NCI-H2081 treated with DMSO at 0.1 percent for 48 hours (cell line): ENCODE data around the gene DOCK9.

Source experiments
- DNase-seq: peaks from one replicate; lab custom pipeline; 2025; lab: John Stamatoyannopoulos, UW

DOCK9 gene

DNA sequence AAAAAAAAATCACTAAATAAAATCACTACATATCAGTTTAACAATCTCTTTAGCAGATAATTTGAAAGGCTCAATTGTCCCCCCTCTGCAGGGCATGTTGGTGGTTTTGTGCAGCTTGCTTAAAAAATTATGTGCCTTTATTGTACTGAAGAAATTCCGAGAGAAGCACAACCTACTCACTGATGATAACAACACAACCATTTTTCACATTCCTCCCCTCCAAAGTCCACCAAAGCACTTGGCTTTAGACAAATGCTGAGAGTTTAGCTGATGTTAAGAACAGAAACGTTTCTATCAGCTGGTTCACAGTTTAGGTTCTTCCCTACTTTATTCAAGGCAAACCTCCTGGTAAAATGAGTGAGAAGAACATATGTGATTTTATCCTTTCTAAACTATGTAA is 923 bp downstream of the DOCK9 start:
- DNase-seq = no peak

DNA sequence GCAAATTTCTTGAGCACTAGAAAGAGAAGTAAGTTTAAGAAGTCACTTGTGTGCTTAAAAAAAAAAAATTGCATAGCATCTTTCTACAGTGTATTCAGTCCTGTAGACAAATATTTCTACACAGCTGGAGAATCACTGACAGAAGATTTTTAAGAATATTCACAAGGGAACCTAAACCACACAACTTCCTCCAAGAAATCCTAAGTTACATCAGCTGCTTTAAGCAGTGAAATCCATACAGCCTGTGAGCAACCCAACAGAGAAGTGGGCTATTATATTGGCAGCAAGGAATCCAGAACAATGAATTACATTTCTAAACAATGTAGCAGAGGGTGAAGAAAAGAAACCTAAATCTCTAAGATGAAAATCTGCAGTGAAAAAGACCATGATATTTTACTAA is 1.5 kb downstream of the DOCK9 start:
- DNase-seq = no peak

DNA sequence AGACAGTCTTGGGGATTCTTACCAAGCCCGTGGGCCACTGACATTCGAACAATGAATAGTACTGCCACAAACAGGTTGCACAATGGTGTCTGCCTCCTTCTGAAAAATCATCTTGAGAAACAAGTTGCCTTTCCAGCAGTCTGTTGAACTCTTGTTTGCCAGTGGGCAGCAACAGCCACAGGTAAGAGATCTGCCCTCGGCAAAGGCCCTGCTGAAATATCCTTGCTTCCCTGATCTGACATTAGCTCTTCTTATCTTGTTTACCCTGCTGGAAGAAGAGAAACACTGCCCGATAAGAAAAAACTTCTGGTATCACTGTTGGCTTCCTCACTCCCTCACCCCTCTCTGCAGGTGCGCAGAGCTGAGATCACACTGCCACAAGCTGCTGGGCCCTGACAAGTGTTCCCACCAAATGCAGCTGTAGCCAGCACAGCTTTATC is 2.0 kb downstream of the DOCK9 start:
- no peak for DNase-seq

DNA sequence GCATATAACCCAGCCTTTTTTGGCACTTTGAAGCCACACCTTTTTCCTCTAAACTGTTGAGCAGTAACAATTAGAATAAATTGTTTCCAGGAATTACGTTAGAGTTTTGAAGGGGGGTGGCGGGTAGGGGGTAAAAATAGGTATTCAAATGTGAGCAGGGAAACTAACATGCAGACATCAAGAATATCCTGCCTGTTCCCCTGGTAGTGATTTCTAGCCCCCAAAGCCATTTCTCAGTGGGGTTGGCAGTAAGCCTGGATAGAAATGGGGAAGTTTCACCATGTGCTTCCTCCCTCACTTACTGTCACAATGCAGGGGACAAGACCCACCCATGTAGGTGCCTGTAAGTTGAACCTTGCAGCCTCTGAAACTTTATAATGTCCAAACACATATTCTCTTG is 3.8 kb downstream of the DOCK9 start:
- DNase-seq = no peak

DNA sequence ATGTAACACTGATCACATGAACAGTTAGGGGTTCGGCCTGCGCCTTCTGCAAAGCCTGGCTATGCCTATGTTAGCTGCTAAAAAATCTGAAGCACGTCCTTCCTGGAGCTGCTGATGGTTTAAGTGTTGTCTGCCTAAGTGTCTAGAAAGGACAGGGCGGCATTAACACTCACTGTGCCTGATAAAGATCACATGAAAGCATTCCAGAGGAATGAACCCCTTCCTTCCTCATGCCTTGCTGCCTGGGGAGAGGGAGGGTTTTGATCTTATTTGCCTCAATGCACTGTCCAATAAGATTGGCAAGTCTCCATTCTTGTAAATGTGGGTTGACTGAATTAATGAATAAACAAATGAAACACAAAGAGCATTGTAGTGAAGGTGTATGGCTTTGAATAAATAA is 5.2 kb downstream of the DOCK9 start:
- no peak for DNase-seq

DNA sequence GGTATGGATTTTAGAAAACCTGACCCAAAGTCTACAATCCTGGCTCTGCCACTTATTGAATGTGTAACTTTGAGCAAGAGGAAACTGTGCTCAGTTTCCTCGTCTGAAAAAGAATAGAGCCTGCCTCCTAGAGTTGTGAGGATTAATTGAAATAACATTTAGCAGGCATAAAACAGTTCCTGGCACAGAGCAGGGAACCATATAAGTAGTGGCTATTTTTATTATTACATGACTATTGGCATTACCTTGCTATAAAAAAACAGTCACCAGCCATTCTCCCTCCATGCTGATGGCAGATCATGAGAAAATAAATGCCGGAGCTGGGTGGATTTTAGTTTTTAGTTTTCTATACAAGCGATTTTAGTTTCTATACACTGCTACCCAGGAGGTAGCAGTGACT is 5.8 kb downstream of the DOCK9 start:
- no peak for DNase-seq

DNA sequence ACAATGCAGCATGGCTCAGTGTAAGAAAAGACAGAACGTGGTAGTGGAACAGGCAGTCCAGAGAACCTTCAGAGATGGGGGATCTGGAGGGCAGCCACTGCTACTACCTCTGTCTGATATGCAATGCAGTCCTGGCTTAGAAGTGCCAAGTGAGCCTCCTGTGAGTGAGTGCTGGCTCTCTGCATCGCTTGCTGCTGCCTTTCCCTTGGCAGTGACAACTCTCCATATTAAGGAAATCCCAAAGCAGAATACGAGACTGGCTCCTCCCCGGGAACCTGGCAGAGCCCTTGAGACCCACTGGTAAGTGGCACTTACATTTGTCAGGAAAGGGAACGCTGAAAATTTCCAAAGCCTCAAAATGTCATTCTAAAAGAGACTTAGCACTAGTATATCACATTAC is 7.5 kb downstream of the DOCK9 start:
- DNase-seq = no peak

DNA sequence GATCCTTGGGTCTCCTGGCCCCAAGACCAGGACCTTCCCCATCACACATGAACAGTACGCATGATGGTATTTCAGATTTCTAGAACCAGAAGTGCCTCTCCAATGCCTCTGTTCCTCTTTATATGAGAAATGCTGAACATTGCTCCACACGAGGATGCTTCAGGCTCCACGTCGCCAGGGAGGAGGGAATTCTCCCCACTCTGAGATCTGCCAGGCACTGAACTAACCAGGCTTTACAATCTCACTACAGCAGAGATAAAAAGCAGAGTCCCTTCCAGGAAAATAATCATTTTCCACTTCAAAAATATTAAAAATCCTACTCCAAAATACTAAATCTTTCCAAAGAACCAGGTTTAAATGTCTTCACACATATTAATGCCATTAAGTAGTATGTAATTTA is 10.4 kb downstream of the DOCK9 start:
- DNase-seq = no peak

DNA sequence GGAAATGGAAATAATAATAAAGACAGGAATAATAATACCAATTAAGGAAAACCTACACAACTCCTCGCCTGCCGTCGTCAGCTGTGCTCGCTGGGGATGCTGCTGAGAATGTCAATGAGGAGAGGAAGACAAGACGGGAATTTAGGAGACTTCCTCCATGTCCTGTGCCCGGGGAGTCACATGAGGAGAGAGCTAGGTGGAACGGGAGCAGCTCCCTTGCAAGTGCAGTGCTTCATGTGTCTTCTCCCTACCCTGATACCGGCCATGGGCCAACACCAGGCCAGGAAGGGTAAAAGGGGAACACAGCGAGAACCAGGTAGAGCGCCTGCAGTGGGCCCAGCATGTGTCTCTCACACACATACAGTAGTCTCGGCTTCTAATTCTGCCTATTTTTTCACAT is 11.8 kb downstream of the DOCK9 start:
- DNase-seq = no peak

DNA sequence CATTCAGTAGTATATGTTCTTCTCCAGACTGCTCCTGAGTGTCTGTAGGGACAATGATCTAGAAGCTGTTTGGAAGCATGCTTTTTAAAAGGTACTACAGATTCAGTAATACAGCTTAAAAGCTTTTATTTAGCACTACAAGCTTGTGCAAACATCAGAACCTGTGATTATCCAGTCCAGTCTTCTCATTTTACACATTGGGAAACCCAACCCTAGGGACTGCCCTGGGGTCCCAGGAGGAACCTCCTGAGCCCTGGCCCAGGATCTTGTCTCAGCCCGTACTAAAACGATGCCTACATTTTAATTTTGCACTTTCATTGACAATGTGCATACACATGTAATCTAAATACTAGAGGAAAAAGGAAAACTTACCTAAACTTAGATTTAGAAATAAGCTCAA is 12.5 kb downstream of the DOCK9 start:
- peak; percentile 77 for DNase-seq

DNA sequence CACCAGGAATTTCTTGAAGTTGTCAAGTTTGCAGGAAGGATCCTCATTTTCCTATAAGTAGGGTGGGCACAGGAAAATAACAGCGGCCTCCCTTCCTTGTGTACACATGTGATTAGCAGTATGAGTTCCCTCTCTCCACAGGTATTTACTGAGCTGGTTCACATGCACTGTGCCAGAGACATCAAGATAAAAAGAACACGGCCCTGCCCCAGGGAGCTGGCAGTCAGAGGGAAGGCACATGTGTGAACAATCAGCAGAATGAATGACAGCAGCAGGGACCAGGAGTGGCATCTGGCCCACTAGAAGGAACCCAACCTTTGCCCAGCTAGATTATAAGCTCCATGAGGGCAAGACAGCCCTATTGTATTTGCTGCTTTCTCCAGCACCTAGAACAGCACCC is 13.9 kb downstream of the DOCK9 start:
- DNase-seq = no peak

DNA sequence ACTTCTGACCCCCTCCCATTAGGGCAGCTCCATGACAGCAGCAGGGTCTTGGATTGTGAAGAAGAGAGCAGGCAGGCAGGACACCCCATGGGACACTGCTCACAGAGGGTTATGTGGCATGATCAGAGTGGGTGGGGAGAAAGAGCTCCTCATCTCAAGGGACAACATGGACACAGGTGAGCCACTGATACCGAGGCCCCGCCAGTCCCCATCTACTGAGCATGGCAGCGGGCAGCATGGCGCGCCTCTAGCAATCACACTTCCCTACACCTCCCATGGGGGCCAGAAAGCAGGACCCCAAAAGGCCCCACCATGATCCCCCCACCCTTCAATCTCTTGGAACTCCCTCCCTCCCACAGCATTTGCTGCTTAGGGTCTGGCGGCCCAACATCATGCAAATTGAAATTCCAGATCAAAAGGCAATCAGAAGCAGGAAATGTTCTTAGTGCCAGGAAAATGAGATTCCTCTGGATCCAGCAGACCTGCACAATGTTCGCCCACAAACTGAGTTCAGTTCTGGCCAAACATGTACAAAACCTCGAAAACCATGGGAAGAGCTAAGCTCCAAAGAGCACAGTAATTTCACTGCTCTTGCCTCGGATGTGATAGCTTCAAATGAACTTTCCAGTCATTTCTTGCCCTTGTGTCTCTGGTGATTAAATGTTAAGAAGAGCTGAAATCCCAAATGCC is 14.8 kb downstream of the DOCK9 start:
- DNase-seq = no peak

DNA sequence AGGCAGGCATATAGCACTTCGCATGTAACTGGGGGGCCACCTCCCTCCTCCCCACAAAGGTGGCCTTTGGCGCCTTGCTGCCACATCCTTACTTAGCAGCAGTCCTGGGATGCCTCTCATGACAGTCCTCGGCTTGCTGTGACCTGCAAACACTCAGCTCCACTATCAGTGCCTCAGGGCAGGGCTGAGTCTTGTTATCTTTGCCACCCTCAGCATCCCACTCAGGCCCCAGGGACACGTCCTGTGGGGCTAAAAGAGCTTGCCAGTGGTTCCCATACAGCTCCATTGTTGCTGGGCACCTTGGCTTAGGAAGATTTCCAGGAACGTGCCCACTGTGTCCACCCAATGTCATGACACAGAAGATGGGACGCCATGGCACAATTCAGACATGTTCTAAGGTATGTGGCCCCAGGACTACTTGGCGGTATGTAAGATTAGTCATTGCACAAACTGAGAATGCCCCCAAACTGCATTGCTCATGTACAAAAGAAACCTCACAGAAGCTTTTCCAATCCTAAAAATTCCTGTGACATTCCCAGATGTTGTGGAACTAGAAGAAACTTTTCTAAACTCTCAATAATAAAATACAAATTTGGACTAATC is 16.3 kb downstream of the DOCK9 start:
- DNase-seq = no peak

DNA sequence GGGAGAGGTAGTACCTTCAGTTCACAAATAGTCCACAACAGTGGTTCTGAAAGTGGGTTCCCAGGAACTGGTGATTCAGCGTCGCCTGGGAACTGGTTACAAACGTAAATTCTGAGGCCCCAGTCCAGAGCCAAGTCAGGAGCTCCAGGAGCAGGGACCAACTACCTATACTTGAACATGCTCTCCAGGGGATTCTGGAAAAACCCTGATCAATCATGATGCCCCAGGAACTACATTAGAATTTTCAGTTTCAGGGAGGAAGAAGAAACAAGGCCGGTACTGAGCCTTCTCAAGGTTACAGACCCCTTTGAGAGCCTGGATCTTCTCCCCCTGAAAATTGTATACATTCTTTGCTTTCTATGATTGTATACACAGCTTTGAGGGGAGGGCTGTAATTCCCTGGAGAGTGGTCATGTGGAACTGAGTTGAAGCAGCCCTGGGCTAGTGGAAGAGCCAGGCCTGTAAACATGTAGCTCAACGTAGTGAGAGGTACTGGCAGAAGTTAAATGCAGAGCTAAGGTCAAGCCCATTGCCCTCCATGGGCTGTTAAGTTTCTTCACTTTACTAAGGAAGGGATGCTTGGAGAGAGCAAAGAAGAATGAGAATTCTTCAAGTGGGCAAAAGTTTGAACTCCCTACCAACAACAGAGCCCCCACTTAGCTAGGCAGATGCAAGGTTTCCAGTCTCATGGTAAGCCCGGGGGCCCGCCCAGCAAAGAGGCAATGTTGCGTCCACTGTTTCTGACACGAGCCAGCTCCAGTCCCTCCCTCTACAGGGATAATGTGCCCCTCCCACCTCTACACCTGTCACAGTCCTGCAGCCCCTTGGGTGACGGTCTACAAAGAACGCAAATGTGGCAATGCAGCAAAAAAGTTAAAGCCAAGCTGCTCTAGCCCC is 17.0 kb downstream of the DOCK9 start:
- no peak for DNase-seq

DNA sequence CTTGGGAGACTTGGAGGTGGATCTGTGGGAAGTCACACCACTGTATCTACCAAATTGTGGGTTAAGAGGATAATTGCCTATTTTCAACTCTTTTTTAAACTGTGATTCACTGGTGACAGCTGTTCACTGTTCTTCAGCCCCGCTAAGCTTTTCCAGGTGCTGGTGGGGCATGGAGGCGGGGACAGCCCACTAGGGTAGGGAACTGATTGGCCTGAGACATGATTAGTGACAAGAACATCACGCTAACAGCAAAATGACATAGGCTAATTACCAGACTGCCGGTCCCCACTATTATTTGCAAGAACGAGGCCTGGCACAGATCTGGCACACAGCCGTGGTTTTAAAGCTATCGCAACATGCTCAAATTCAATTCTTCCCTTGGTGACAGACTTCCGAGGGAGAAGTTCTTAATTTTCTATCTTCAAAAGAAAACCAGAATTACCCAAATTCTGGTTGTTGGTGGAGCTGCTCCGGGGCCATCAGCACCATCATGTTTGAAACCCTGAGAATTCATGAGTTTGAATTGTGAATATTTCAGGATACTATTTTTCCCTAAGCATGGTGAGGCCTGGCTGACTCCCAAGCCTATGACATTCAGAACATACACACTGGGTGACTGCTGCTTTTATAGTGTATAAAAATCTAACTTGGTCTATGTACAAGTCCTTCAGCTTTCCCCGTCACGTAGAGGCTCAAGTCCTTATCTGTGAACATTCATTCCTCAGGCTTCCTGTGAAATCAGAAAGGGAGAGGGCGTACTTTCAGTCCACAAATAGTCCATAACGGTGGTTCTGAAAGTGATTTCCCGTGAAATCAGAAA is 17.9 kb downstream of the DOCK9 start:
- DNase-seq = peak; percentile 96

DNA sequence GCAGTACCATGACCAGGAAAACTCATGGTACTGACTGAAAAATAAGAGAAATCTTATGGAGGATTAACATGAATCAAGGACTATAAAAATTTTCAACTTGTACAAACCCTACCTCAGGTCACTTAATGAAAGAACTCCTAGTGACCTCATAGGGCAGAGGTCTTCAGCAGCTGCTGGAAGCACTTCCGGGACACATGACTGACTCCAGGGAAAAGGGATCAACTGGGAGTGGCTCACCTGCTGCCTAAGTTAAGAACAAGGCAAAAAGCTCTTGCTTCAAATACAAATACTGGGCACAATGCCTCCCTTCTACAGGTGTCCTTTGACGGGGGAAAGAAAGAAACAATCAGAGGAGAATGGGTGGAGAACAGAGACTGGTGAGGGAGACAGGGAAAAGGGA is 18.6 kb downstream of the DOCK9 start:
- peak; percentile 71 for DNase-seq

DNA sequence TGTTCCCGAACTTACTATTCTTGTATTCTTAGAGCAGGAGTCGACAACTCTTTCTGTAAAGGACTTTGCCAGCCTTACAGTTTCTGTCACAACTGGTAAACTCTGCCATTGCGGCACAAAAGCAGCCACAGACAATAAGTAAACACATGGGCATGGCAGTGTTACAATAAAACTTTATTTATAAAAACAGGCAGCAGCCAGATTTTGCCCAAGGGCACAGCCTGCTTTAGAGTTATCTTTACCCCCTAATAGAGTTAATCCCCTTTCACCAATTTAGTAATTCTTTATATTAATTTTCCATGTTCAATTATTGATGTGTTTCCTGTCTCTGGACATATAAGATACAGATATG is 19.4 kb downstream of the DOCK9 start:
- no peak for DNase-seq

DNA sequence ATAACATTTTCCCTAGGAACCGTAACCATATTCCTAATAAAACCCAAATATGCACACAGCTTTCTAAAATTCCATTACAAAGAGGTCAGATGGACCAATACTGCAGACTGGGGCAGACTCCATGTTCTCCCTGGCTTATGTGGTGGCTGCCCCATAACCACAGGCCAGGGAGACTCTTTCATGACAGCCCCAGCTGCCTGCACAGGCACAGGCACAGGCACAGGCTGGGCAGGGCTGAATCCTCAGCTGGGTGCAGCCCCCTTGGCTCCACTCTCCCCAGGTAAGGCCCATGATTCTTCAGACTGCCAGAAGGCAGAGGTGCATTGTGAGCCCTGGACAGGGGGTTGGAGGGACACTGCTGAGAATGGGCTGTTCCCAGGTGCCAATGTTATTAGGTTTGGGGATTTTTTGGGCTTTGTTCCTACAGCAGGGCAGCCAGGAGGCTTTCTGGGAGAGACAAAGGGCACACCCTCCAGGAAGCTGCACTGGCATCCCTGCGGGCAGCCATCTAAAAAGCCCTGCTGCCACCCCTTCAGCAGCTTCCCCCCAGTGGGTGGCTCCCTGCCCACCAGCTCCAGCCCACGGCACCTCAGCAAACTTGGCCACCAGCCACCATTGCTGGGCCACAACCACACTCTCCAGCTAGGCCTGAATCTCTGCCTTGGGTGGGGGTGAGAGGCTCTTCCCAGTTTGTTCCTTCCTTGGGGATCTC is 20.0 kb downstream of the DOCK9 start:
- peak; percentile 52 for DNase-seq

DNA sequence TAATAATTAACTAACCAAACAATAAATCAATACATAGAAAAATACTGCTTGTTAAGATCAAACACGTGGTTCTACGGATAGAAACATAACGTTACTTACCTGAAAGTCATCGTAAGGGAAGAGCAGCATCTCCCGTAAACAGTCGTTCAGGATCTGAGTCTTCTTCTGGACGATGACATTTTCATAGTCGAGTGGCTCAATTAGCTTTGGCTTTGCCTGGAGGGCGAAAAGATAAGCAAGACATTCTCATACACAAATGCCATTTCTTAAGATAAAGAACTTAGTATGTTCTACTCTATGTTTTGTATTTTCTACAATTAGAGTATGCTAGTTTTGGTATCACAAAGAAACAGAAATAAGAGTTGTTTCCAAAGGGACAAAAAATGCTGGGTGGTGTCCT is 22.5 kb downstream of the DOCK9 start:
- no peak for DNase-seq

DNA sequence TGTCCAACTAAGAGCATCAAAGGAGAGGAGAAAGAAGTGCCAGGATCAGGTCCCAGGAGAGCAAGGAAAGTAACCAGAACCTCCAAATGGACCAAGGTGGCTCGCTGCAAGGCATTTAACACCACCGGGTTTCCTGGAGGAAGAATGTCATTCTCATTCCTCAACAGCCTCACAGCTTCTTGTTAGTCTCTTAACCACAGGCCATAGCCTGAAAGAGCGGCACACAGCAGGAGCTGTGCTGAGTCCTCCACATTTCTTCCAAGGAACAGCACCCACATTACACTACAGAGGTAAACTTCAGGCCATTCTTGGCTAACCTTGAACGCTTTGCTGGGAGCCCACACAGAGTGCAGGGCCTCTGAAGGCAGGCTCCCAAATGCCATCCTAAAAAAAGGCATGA is 23.6 kb downstream of the DOCK9 start:
- no peak for DNase-seq

DNA sequence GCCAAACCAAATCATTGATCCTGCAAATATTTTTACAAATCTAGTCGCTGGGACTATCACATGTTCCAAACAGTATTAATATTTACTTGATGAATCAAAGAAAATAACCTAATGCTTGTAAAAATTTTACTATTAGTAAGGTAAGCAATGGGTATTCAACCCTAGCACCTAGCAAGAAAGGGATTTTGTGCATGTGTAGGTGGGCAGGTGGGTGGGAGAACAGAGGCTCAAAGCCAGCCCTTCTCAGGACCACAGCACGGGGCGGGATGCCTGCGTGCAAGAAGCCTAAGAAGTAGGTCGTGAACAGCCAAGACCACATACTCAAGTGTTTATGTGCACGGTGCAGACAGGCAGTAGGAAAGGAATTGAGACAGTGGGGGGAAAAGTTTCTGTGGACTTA is 26.6 kb downstream of the DOCK9 start:
- no peak for DNase-seq

DNA sequence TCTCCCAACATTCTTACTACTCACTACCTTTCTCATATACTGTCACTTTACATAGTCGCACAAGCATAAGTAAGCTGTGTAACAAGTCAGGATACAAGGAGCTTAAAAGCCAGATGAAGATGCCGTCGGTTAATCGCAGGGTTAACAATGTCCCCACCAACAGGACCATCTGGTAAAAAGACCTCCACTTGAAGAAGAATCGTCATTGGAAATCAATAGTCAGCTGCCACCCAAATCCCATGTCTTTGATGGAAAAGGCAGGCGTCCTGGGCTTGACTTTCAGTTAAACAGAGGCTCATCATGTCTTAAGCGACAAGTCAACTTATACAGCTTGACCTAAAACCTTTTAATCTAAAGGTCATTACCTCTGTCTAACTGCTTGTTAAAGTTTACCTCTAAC is 27.2 kb downstream of the DOCK9 start:
- no peak for DNase-seq
